GM13977 (cell line): ENCODE data around the gene FADS2.

Source experiments
- DNase-seq: peaks from one replicate; pipeline ENCODE4 v3.0.0; 2012; ENCODE audit warnings: low spot score
- CTCF ChIP-seq: IDR thresholded peaks from 2 replicates; pipeline ENCODE4 v1.5.1; 2012; ENCODE audit warnings: mild to moderate bottlenecking, control low read depth; ENCODE audit not compliant: insufficient read depth; ENCODE audit errors: extremely low read depth, missing control alignments
- in situ Hi-C: fragments of 300-500 bp; cut with MboI; formaldehyde crosslinking; loops from one replicate; pipeline ENCODE4 v1.12.0; 2022; ENCODE audit warnings: low sequenced_read_pairs, low pct_unique_long_range_greater_than_20kb, mixed read lengths, inconsistent platforms; ENCODE audit not compliant: unreplicated experiment

FADS2 gene

DNA sequence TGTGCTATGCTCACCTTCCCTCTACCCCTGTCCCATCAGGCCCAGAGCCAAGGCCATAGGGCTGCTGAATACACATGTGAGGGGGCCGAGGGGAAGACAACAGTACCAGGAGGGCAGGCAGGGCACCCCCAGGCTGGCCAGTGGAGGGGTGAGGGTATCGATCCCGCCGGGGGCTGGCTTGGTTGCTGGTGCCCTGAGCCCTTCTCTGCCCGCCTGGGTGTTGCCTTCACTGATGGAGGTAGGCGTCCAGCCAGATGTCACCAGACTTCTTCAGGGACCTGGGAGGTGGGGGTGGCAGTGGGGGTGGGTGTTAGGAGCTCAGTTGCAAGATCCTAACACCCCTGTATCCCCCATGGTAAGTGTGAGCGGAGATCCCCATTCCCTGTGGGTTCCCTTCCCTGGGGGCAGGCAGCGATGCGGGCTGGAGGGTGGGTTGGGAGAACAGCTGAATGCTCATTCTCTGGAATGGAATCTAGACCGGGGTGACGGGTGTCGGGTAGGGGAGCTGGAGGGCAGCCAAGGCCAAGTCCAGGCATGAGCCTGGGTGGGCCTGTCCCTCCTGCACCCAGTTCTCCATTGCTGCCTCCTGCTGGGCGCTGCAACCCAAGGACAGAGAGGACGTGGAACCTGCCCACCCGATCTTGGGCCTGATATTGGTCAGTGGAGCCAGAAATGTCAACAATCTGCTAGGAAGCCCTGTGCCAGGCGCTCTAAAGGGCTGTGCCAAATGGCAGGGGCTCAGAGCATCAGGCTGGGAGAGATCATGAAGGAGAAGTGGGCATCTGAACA lies 45.7 kb downstream of the FADS2 start:
- no peak for TF ChIP-seq CTCF
- in situ Hi-C loops = no loop called here
- no peak for DNase-seq

DNA sequence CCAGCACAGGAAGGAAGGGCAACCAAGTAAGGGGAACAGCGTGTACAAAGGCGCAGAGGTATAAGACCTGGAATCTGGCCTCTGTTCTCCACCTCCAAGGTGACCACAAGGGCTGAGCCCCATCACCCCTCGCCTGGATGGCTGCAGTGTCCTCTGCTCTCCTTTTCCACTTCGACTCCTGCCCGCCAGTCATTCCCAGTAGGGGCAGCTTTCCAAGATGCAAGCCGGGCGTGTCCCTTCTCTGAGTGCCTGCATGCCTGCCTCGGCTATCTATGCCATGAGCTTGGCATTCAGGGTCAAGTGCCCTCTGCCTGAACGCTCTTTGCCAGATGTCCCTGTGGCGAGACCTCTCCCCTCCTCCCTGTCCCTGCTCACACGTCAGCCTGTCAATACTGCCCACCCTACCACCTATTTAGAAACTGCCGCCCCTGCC lies 46.3 kb downstream of the FADS2 start:
- no peak for DNase-seq

GRCh38 chr11:61874853-61875252 lies 46.8 kb downstream of the FADS2 start:
- in situ Hi-C loops = no loop called here
- TF ChIP-seq CTCF = no peak
- no peak for DNase-seq

More for the DNA sequence above, 46.3 kb downstream of the FADS2 start:
- in situ Hi-C loops = no loop called here
- TF ChIP-seq CTCF = no peak

- DNase-seq = no peak
- in situ Hi-C loops = no loop called here
- no peak for TF ChIP-seq CTCF
These were observed 47.6 kb downstream of the FADS2 start for GRCh38 chr11:61875698-61876097.

DNA sequence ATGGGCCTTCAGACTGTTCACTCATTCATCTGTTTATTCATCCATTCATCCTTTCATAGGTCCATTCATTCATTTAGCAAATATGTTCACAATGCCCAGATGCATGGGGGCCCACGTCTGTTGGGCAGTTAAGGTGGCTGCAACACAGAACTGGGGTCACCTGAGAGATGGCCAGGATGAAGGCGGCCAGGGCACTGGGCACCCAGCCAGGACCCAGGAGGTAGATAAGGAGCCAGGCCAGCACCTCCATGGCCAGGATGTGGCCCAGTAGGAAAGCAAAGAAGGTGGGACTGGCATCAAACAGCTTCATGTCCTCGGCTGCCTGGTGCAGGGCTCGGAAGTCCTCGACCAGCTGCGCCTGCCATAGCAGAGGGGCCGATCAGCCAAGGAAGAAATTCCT lies 51.1 kb downstream of the FADS2 start:
- in situ Hi-C loops = no loop called here
- no peak for TF ChIP-seq CTCF
- DNase-seq = no peak

GRCh38 chr11:61880031-61880430 lies 51.9 kb downstream of the FADS2 start:
- in situ Hi-C loops = loop anchor here (10.0 kb wide), 1 partner anchor 195 kb away; no protein-coding TSS in a partner anchor
- TF ChIP-seq CTCF = no peak
- peak; percentile 65 for DNase-seq
